ENCODE measurements around the gene MESP2. TPM values are rescaled to one million over a fixed set of nuclear protein-coding genes. Genes with fewer than 3 reads are reported as not detected.

The MESP2 gene
- total and polyA plus RNA-seq, 2 of the 13 experiments (the other 11 are each of a cell fraction or from before 2014, with no cell fraction given): not detected

DNA sequence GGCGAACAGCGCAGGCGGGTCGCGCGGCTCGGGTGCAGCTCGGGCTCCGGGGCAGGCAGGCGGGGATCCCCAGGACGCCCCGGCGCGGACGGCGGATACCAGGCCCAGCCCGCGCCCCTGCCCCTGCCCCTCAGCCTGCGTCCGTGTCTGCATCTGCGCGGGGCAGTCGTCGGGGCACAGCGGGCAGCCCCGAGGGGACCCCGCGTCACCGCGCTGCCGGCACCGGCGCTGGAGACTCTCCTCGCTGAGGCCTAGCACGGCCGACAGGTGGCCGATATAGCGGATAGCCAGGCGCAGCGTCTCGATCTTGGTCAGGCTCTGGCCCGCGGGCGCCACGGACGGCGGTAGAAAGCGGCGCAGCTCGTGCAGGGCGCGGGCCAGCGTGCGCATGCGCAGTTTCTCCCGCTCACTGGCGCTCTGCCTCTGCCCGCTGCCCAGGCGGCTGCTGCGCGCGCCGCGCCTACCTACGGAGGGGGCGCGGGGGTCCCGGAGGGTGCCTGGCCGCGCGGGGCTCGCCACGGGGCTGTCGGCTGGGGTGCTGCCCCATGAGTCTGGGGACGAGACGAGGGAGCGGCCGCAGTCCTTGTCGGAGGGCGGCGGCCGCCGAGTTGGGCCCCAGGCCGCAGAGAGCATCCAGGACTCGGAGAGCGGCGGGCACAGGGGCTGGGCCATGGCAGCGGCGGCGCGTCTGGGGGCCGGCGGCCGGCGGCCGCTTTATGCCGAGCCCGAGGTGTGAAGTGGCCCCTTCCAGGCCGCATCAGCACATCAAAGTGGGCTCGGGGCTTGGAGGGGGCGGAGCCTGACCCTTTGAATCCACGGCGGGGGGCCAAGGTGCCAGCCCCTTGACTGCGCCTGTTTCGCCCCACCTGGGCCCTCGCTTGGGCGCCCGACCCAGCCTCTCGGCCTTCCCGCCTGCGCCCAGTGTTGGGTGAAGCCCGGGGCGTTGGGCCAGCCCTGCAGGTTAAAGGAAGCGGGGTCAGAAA is 25.3 kb upstream of the MESP2 start, which contains the start of gene MESP1 (continued):
- TF ChIP-seq SOX6 (IDR thresholded peaks at IDR 0.05): no peak
- TF ChIP-seq SOX6 (CRISPR knock-in tag; IDR thresholded peaks at IDR 0.05): no peak
- no peak for TF ChIP-seq ZEB1 (IDR thresholded peaks at IDR 0.05; ENCODE audit: insufficient replicate concordance, low read depth)
- peak; percentile 36; the same call in 1 of the 2 replicates for TF ChIP-seq CBFB (CRISPR knock-in tag; IDR thresholded peaks at IDR 0.05)
- TF ChIP-seq ZSCAN21 (CRISPR knock-in tag; IDR thresholded peaks at IDR 0.05; ENCODE audit: borderline replicate concordance): peak; percentile 82
- TF ChIP-seq ZFP82 (CRISPR knock-in tag; IDR thresholded peaks at IDR 0.05; ENCODE audit: borderline replicate concordance): no peak
- 0 out of 2 replicates have a peak, but pooled peaks have one; percentile 16 for TF ChIP-seq ETV5 (CRISPR knock-in tag; IDR thresholded peaks at IDR 0.05; ENCODE audit: borderline replicate concordance)
- TF ChIP-seq XBP1 (CRISPR knock-in tag; IDR thresholded peaks at IDR 0.05): no peak
- TF ChIP-seq CBX2 (IDR thresholded peaks at IDR 0.05; ENCODE audit: low read depth, low read length): no peak
- no peak for TF ChIP-seq CBX2 (CRISPR knock-in tag; IDR thresholded peaks at IDR 0.05; ENCODE audit: low read depth)
- no peak for TF ChIP-seq NRL (CRISPR knock-in tag; IDR thresholded peaks at IDR 0.05; ENCODE audit: borderline replicate concordance)
- TF ChIP-seq, protein P1, sequence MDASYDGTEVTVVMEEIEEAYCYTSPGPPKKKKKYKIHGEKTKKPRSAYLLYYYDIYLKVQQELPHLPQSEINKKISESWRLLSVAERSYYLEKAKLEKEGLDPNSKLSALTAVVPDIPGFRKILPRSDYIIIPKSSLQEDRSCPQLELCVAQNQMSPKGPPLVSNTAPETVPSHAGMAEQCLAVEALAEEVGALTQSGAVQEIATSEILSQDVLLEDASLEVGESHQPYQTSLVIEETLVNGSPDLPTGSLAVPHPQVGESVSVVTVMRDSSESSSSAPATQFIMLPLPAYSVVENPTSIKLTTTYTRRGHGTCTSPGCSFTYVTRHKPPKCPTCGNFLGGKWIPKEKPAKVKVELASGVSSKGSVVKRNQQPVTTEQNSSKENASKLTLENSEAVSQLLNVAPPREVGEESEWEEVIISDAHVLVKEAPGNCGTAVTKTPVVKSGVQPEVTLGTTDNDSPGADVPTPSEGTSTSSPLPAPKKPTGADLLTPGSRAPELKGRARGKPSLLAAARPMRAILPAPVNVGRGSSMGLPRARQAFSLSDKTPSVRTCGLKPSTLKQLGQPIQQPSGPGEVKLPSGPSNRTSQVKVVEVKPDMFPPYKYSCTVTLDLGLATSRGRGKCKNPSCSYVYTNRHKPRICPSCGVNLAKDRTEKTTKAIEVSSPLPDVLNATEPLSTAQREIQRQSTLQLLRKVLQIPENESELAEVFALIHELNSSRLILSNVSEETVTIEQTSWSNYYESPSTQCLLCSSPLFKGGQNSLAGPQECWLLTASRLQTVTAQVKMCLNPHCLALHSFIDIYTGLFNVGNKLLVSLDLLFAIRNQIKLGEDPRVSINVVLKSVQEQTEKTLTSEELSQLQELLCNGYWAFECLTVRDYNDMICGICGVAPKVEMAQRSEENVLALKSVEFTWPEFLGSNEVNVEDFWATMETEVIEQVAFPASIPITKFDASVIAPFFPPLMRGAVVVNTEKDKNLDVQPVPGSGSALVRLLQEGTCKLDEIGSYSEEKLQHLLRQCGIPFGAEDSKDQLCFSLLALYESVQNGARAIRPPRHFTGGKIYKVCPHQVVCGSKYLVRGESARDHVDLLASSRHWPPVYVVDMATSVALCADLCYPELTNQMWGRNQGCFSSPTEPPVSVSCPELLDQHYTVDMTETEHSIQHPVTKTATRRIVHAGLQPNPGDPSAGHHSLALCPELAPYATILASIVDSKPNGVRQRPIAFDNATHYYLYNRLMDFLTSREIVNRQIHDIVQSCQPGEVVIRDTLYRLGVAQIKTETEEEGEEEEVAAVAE (CRISPR knock-in tag; IDR thresholded peaks at IDR 0.05; ENCODE audit: borderline replicate concordance): no peak
- TF ChIP-seq ZNF720 (CRISPR knock-in tag; IDR thresholded peaks at IDR 0.05): no peak
- TF ChIP-seq ZNF296 (CRISPR knock-in tag; conservative IDR thresholded peaks at IDR 0.05): no peak
- no peak for TF ChIP-seq FIP1L1 (IDR thresholded peaks at IDR 0.05; ENCODE audit: borderline replicate concordance, insufficient read depth, low read depth, low read length)
- TF ChIP-seq KLF6 (CRISPR knock-in tag; IDR thresholded peaks at IDR 0.05): peak; percentile 61; the same call in 1 of the 2 replicates
- peak; percentile 60; the same call in 1 of the 2 replicates for TF ChIP-seq MYC (CRISPR knock-in tag; IDR thresholded peaks at IDR 0.05; ENCODE audit: borderline replicate concordance)
- TF ChIP-seq ZNF569 (CRISPR knock-in tag; IDR thresholded peaks at IDR 0.05; ENCODE audit: borderline replicate concordance): no peak
- TF ChIP-seq, protein P2, sequence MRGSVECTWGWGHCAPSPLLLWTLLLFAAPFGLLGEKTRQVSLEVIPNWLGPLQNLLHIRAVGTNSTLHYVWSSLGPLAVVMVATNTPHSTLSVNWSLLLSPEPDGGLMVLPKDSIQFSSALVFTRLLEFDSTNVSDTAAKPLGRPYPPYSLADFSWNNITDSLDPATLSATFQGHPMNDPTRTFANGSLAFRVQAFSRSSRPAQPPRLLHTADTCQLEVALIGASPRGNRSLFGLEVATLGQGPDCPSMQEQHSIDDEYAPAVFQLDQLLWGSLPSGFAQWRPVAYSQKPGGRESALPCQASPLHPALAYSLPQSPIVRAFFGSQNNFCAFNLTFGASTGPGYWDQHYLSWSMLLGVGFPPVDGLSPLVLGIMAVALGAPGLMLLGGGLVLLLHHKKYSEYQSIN (CRISPR knock-in tag; IDR thresholded peaks at IDR 0.05; ENCODE audit: borderline replicate concordance): no peak
- 0 out of 2 replicates have a peak, but pooled peaks have one; percentile 76 for TF ChIP-seq ZNF138 (CRISPR knock-in tag; IDR thresholded peaks at IDR 0.05; ENCODE audit: low read depth)
- no peak for TF ChIP-seq ZNF674 (CRISPR knock-in tag; IDR thresholded peaks at IDR 0.05; ENCODE audit: low read depth)
- TF ChIP-seq SAP130 (CRISPR knock-in tag; IDR thresholded peaks at IDR 0.05; ENCODE audit: low read depth): peak; percentile 62
- 0 out of 2 replicates have a peak, but pooled peaks have one; percentile 48 for TF ChIP-seq IRF2 (CRISPR knock-in tag; IDR thresholded peaks at IDR 0.05)
- peak; percentile 39; the same call in 1 of the 2 replicates for TF ChIP-seq DNMT1 (CRISPR knock-in tag; IDR thresholded peaks at IDR 0.05)
- TF ChIP-seq ZNF441 (CRISPR knock-in tag; IDR thresholded peaks at IDR 0.05; ENCODE audit: borderline replicate concordance): no peak
- no peak for TF ChIP-seq PAF1 (CRISPR knock-in tag; IDR thresholded peaks at IDR 0.05)
